A673 (cell line): ENCODE results near the gene TMEM106C.

Experiments
- CTCF ChIP-seq: fragments of 300-800, 200-600 bp; sonication (generic); conservative IDR thresholded peaks from 2 replicates; pipeline ENCODE4 v1.5.1; 2017; ENCODE audit warnings: low read depth, mild to moderate bottlenecking, antibody characterized with exemption, low read length, moderate library complexity, mixed read lengths
- EZH2 ChIP-seq: fragments of 200-600 bp; sonication (generic); IDR thresholded peaks from 2 replicates; pipeline ENCODE4 v1.6.1; 2017; ENCODE audit warnings: borderline replicate concordance, low read depth, mild to moderate bottlenecking, mixed read lengths, antibody characterized with exemption, low read length; ENCODE audit not compliant: poor library complexity, severe bottlenecking

GRCh38 chr12:47963340-47964040 lies at the start of gene TMEM106C:
- TF ChIP-seq EZH2 (no peak), CTCF (peak; percentile 99)
